ENCODE results near the gene ORM2. TPM values are rescaled to one million over a fixed set of nuclear protein-coding genes. Genes with fewer than 3 reads are reported as not detected.
A peak's percentile ranks its signal among the peaks of the same experiment; 100 is the strongest.

The ORM2 gene
- total RNA-seq, 1 experiment from 2014 or later, result 46.0 TPM

DNA sequence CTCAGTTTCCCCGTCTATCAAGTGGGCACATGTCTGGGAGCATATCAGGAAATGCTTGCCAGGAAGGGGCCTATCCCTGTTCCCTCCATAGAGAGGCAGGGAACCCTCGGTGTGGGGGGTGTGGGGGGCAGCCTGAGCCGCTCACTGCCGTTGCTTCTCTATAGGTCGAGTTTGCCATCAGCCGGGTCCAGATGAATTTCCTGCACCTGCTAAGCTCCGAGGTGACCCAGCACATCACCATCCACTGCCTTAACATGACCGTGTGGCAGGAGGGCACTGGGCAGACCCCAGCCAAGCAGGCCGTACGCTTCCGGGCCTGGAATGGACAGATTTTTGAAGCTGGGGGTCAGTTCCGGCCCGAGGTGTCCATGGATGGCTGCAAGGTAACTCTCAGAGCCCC, 20.6 kb upstream of the ORM2 start:
- Histone ChIP-seq H3K4me1 (no peaks in the 10 kb centered on the region), H3K4me3 (ENCODE audit: low read depth, low read length) (no peak overlapping the region), H3K36me3 (ENCODE audit: control insufficient read depth, insufficient read depth, low read length) (peaks cover 1% of the 10 kb centered on the region; the same call in 1 of the 2 replicates), H3K27me3 (replicated peaks; ENCODE audit: control insufficient read depth, insufficient read depth, low read length) (no peaks in the 10 kb centered on the region), H3K9me3 (no peaks in the 10 kb centered on the region)
- Mint-ChIP-seq H3K27ac (ENCODE audit: unreplicated experiment) (no peak overlapping the region), H3K4me1 (ENCODE audit: low read depth, unreplicated experiment) (no peaks in the 10 kb centered on the region), H3K9me3 (ENCODE audit: unreplicated experiment) (no peaks in the 10 kb centered on the region), H3K36me3 (ENCODE audit: insufficient read depth, unreplicated experiment) (peaks cover 22% of the 10 kb centered on the region), H3K27me3 (ENCODE audit: insufficient read depth, unreplicated experiment) (no peaks in the 10 kb centered on the region), H3K4me3 (ENCODE audit: unreplicated experiment) (no peak overlapping the region)
- ChIA-PET POLR2A (no interaction called here), CTCF (no interaction called here)
- TF ChIP-seq, protein P1, sequence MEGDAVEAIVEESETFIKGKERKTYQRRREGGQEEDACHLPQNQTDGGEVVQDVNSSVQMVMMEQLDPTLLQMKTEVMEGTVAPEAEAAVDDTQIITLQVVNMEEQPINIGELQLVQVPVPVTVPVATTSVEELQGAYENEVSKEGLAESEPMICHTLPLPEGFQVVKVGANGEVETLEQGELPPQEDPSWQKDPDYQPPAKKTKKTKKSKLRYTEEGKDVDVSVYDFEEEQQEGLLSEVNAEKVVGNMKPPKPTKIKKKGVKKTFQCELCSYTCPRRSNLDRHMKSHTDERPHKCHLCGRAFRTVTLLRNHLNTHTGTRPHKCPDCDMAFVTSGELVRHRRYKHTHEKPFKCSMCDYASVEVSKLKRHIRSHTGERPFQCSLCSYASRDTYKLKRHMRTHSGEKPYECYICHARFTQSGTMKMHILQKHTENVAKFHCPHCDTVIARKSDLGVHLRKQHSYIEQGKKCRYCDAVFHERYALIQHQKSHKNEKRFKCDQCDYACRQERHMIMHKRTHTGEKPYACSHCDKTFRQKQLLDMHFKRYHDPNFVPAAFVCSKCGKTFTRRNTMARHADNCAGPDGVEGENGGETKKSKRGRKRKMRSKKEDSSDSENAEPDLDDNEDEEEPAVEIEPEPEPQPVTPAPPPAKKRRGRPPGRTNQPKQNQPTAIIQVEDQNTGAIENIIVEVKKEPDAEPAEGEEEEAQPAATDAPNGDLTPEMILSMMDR (IDR thresholded peaks at IDR 0.05; ENCODE audit: insufficient read depth in 1 of 2, low read depth in 1 of 2, low read length in 1 of 2, severe bottlenecking in 1 of 2, unreplicated experiment in 1 of 2), result no peak
- DNase-seq, result no peak
- intact Hi-C loops (cut with micrococcal nuclease; ENCODE audit: unreplicated experiment), result no loop called here
- no TSS peak for BruUV-seq (replicated peaks)

DNA sequence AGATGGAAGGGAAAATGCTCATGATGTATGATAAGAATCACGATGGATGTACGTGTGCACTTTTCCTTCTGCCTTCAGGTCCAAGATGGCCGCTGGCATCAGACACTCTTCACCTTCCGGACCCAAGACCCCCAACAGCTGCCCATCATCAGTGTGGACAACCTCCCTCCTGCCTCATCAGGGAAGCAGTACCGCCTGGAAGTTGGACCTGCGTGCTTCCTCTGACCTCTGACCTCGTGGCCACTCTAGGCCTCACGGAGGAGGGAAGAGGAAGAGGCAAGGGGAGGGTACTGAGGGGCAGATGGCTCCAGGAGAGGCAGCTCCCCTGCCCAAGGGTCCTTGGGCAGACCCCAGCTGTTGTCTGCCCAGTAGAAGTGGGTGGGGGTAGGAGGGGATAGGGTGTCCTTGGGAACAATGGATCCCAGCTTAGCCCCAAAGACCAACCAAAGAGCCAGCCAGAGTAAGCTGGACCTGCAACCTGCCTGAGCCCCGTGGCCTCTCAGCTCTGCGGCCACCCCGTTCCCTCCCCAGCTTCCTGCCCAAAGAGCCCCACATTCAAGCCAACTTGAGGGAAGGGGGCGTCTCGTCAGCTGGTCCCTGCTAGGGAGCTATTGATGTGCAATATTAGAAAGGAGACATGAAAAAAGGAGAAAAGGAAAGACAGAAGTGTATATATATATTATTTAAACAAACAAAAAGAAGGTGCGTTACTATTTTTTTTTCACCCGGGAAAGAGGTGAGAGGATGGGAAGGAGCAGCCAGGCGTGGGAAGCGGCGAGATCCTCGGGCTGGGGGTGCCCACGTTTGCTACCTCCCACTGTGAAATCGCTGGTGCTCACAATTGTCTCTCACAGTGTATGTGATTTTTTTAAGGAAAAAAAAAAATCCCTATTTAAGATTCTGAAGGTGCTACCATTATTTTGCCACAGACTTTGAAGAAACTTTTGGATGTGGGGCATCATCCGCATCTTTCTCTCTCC, 18.9 kb upstream of the ORM2 start:
- H3K36me3 ChIP-seq (ENCODE audit: control insufficient read depth, insufficient read depth, low read length), result peaks cover 1% of the 10 kb centered on the region; the same call in 1 of the 2 replicates
- Mint-ChIP-seq H3K27me3 (ENCODE audit: insufficient read depth, unreplicated experiment) (no peaks in the 10 kb centered on the region), H3K27ac (ENCODE audit: unreplicated experiment) (no peak overlapping the region), H3K36me3 (ENCODE audit: insufficient read depth, unreplicated experiment) (peaks cover 22% of the 10 kb centered on the region), H3K4me3 (ENCODE audit: unreplicated experiment) (no peak overlapping the region), H3K4me1 (ENCODE audit: low read depth, unreplicated experiment) (no peaks in the 10 kb centered on the region), H3K9me3 (ENCODE audit: unreplicated experiment) (no peaks in the 10 kb centered on the region)
- H3K27me3 ChIP-seq (replicated peaks; ENCODE audit: control insufficient read depth, insufficient read depth, low read length), result no peaks in the 10 kb centered on the region
- ChIA-PET POLR2A (no interaction called here), CTCF (no interaction called here)
- DNase-seq, result no peak
- no peaks in the 10 kb centered on the region for H3K9me3 ChIP-seq
- TF ChIP-seq, protein P1 (IDR thresholded peaks at IDR 0.05; ENCODE audit: insufficient read depth in 1 of 2, low read depth in 1 of 2, low read length in 1 of 2, severe bottlenecking in 1 of 2, unreplicated experiment in 1 of 2), result no peak
- no peaks in the 10 kb centered on the region for H3K4me1 ChIP-seq
- intact Hi-C loops (cut with micrococcal nuclease; ENCODE audit: unreplicated experiment), result no loop called here
- no TSS peak for BruUV-seq (replicated peaks)
- no peak overlapping the region for H3K4me3 ChIP-seq (ENCODE audit: low read depth, low read length)

DNA sequence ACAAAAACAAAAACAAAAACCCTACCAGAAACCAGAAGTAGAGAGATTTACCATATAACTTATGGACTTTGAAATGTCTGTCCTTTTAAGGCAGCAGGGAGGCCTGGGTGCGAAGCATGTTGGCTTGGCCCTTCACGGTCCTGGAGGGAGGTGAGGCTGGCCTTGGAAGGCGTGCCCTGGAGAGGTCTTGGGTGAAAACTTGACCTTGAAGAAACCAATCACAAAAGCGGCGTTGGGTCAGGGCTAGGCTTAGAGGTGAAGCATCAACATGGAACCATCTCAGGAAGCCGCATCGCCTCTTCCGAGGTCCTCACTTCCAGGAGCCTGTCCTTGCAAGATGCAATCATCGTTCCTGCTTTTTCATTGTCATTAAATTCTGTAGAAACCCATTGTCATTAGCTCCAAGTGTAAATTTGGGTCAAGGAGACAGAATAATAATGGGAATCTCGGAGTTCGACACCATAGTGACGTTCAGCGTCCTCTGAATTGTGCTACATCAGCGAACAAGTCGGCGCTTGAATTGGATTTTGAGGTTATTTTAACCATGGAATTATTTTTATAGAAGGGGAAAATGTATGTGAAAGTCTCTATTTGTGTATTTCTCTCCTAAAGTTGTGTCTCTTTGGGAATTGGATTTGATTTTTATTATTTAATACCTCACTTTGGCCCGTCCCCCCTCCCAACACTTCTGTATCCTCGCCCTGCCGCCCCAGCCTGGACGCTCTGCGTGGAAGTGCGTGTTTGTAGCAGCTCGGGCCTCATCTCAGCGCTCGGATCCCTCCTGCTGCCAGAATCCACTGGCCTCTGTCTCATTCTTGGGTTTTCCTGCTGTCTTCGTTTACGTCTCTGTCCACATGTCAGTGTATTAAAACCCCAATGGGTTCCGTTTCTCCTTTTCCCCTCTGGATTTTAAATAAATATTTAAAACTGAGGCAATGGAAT, 17.8 kb upstream of the ORM2 start:
- peaks cover 1% of the 10 kb centered on the region; the same call in 1 of the 2 replicates for H3K36me3 ChIP-seq (ENCODE audit: control insufficient read depth, insufficient read depth, low read length)
- ChIA-PET POLR2A (no interaction called here), CTCF (no interaction called here)
- no peaks in the 10 kb centered on the region for H3K27me3 ChIP-seq (replicated peaks; ENCODE audit: control insufficient read depth, insufficient read depth, low read length)
- Mint-ChIP-seq H3K27me3 (ENCODE audit: insufficient read depth, unreplicated experiment) (no peaks in the 10 kb centered on the region), H3K4me1 (ENCODE audit: low read depth, unreplicated experiment) (no peaks in the 10 kb centered on the region), H3K36me3 (ENCODE audit: insufficient read depth, unreplicated experiment) (peaks cover 17% of the 10 kb centered on the region), H3K4me3 (ENCODE audit: unreplicated experiment) (no peak overlapping the region), H3K27ac (ENCODE audit: unreplicated experiment) (no peak overlapping the region), H3K9me3 (ENCODE audit: unreplicated experiment) (no peaks in the 10 kb centered on the region)
- TF ChIP-seq, protein P1 (IDR thresholded peaks at IDR 0.05; ENCODE audit: insufficient read depth in 1 of 2, low read depth in 1 of 2, low read length in 1 of 2, severe bottlenecking in 1 of 2, unreplicated experiment in 1 of 2), result no peak
- H3K4me1 ChIP-seq, result no peaks in the 10 kb centered on the region
- no peak for DNase-seq
- no peaks in the 10 kb centered on the region for H3K9me3 ChIP-seq
- TSS peak; percentile 71 for BruUV-seq (replicated peaks)
- intact Hi-C loops (cut with micrococcal nuclease; ENCODE audit: unreplicated experiment), result no loop called here
- H3K4me3 ChIP-seq (ENCODE audit: low read depth, low read length), result no peak overlapping the region

Measured in Caco-2 (cell line).